GM18858 (cell line): ENCODE data around the gene MUSTN1.

Experiments used
- ATAC-seq: cut with Tn5 transposase; IDR thresholded peaks from one replicate; pipeline ENCODE4 v1.9.1; 2021; ENCODE audit not compliant: unreplicated experiment

The MUSTN1 gene

DNA sequence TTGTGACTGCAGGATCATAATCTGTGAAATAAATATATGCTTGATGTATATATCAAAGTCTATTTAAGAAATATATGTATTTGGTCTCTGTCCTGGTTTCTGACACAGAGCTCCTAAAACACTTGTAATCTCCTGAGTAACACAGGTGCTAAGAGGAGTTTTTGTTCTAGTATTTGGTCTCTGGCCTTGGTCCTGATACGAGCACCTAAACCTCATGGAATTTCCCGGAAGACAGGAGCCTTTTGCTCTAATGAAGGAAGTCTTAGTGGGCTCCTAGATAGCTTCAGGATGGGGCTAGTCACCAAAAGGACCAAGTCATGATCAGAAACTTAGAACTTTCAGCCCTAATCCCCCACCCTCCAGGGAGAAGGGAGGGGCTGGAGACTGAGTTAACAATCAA lies 19.2 kb upstream of the MUSTN1 start:
- no peak for ATAC-seq

- ATAC-seq = no peak
Measured at GRCh38 chr3:52852419-52852818, 17.6 kb upstream of the MUSTN1 start.

- ATAC-seq = no peak
Measured at GRCh38 chr3:52851348-52851747, 16.5 kb upstream of the MUSTN1 start.

DNA sequence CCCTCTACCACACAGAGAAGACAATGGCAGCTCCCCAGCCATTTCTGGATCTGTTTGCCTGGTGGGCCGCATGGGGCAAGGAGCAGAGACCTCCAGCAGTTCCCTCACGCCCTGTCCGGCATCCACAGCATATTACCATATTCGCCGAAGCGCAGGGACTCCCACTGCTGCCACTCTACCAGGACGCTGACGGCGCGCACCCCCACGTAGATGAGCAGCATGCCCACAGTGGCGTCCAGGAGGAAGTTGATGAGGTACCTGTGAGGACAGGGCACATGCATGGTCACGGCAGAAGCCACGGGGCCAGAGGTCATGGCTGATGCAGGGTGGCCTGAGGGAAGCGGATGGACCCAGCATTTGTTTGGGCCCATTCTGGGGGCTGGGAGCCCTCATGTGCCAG lies 14.8 kb upstream of the MUSTN1 start:
- no peak for ATAC-seq

- no peak for ATAC-seq
Measured at GRCh38 chr3:52848617-52849016, 13.8 kb upstream of the MUSTN1 start.

GRCh38 chr3:52847726-52848125 lies 12.9 kb upstream of the MUSTN1 start:
- no peak for ATAC-seq

GRCh38 chr3:52847241-52847640 lies 12.4 kb upstream of the MUSTN1 start:
- no peak for ATAC-seq

GRCh38 chr3:52846432-52846965 lies 11.7 kb upstream of the MUSTN1 start:
- no peak for ATAC-seq

- ATAC-seq = no peak
Measured at GRCh38 chr3:52845691-52846431, 11.0 kb upstream of the MUSTN1 start.

GRCh38 chr3:52845157-52845556 lies 10.3 kb upstream of the MUSTN1 start:
- no peak for ATAC-seq

DNA sequence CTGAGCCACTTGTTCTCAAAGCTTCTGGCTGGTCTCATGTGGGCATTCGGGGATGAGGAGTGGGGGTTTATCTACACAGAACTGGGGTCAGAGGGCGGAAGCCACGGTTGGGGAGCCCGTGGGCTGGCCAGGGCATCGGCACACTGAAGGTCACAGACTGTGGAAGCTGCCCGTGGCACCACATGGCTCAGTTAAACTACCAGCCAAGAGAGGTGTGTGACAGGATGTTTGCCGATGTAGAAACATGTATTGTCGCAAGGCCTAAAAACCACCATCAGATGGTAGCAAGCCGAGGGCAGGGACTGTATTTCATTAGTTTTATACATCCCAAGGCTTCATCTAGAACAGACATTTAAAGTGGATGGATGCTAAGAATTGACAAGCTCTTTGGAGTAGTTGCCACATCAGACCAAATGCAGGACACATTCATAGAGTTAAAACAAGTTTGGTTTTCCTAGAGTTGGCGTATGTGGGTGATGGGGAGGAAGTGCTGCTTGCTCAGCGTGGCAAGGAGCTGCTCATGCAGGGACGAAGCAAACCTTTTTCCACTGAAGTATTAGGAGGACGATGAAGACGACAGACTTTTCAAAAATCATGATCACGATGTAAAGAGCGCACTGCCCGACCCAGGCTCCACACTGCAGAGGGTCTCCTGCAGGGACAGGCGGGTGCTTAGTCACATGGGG lies 9.6 kb upstream of the MUSTN1 start:
- no peak for ATAC-seq

- no peak for ATAC-seq
Measured at GRCh38 chr3:52843881-52844280, 9.1 kb upstream of the MUSTN1 start.

- no peak for ATAC-seq
Measured at GRCh38 chr3:52843108-52843865, 8.5 kb upstream of the MUSTN1 start.

GRCh38 chr3:52842424-52842823 lies 7.6 kb upstream of the MUSTN1 start:
- ATAC-seq = no peak

GRCh38 chr3:52841981-52842340 lies 7.1 kb upstream of the MUSTN1 start:
- ATAC-seq = no peak

DNA sequence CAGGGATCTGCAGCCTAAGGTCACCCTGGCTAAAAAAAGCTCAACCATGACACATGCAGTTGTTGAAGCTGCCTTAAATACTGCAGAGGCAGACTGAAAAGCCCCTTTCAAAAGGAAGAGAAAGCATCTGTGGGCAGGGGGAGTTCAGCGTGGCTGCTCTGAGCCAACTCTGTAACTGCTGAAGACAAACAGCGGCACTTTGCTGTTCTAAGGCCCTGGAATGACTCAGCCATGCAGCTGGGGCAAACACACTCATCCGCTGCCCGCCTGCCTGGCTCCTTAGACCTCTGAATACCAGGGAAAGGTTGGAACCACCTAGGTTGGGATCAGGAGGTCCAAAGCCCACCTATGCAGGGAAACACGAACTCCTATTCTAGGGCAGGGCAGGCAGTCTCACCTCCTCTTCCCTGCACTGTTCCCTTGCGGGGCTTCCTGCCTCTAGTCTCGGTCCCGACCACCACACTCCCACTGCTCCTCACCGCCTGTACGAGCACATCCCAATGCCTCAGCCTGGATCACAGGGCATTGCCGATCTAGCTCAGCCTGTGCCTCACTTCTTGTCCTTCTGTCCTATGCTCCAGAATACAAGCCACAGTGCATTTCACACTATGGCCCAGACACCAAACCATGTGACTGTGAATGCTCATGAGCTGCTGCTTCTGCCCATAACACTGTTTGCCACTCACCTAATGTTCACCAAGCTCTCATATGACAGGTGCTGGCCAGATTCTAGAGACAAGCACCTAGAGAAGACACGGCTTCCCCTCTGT lies 6.6 kb upstream of the MUSTN1 start:
- ATAC-seq = no peak

DNA sequence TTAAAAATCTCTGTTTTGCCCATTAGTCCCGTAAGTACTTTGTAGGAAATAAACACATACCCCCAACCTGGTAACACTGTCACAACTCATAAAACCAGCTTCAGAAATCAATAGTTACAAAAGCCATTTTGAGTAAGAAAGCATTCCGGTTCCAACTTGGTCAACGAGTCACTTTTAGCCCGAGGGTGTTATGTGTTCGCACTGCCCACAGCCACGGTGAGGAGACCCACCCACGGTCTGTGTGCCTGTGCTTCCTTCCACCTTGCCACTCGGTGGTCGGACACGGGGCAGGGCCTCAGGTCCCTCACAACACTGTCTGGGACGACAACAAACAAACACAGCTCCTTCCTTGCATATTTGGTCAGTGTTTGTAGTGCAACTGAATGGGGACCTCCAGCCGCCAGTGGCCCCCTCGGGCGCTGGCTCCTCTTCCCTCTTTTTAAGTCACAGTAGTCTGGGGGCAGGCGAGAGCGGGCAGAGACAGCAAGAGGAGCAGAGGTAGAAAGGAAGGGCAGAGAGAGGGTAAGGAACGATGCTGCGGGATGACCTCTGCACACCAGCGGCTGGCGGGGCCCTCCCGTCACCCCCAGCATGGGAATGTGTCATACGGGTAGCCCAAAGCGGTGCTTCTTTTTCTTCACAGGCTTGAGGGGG lies 5.2 kb upstream of the MUSTN1 start:
- ATAC-seq = no peak

GRCh38 chr3:52839268-52839575 lies 4.4 kb upstream of the MUSTN1 start:
- ATAC-seq = no peak

DNA sequence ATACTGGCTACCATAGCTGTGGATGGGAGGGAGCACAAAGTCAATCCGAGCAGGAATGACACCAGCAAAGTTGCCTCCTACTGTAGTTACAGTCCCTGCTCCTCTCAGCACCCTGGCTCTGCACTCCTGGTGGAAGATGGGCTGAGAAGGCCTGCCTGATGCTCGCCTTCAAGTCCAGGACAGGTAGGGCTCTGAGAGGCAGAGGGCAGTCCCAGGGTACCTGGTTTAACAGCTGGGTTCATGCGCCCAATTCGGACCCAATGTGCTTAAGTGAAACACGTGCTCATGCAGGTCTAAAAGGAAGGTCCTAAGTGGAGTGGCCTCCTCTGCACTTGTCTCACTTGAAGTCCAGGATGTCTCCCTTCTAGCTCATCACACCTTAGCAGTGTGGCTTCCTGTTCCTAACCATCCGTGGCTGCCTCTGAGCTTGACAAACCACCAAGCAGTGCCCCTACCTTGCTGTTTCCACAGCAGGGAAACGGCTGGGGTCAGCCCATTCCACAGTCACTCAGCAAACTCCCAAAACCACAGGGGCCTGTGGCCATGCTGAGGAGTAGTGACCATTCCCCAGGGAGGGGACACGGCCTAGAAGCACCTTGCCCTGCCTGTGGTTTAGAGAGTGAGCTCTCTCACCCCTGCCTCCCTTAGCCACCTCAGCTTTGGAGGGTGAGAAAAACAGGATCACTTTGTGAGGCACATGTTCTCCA lies 3.9 kb upstream of the MUSTN1 start:
- no peak for ATAC-seq

DNA sequence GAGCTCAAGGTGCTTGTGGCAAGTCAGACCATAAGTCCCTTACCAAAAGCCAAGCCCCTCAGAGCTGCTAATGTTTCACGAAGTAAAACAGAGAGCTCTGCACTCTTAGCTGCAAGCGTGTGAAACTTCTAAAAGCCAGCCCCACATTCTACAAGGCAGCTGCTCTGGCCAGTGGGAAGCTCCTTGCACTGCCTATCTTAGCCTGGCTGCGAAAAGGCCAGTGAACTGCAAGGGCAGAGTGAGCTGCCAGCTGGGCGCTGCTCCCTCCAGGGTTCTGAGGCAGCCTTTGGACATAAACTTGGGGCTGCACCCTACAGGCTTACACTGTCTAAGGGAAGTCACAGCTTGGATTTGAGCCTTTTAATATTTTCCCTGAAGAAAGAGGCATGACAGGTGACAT lies 2.2 kb upstream of the MUSTN1 start:
- ATAC-seq = no peak
